Testis (tissue), 2 donors: ENCODE results near the gene GPATCH2.

Source experiments
- POLR2A ChIP-seq: fragments of 450-650 bp; IDR thresholded peaks from one replicate; pipeline ENCODE4 v1.6.1; 2017; ENCODE audit warnings: antibody characterized with exemption, mild to moderate bottlenecking, moderate library complexity
- TF ChIP-seq, protein P1 (sequence below), 3 experiments: fragments of 450-650 bp in 2 of 3; fragments of 200-600 bp in 1 of 3; sonication (generic) in 1 of 3; IDR thresholded peaks; one replicate each; pipeline ENCODE4 v1.5.1; 2016 to 2019; ENCODE audit warnings: antibody characterized with exemption in 3 of 3, mild to moderate bottlenecking in 2 of 3, moderate library complexity in 1 of 3

- no peak for TF ChIP-seq POLR2A
- TF ChIP-seq, protein P1, sequence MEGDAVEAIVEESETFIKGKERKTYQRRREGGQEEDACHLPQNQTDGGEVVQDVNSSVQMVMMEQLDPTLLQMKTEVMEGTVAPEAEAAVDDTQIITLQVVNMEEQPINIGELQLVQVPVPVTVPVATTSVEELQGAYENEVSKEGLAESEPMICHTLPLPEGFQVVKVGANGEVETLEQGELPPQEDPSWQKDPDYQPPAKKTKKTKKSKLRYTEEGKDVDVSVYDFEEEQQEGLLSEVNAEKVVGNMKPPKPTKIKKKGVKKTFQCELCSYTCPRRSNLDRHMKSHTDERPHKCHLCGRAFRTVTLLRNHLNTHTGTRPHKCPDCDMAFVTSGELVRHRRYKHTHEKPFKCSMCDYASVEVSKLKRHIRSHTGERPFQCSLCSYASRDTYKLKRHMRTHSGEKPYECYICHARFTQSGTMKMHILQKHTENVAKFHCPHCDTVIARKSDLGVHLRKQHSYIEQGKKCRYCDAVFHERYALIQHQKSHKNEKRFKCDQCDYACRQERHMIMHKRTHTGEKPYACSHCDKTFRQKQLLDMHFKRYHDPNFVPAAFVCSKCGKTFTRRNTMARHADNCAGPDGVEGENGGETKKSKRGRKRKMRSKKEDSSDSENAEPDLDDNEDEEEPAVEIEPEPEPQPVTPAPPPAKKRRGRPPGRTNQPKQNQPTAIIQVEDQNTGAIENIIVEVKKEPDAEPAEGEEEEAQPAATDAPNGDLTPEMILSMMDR (IDR thresholded peaks at IDR 0.05) = no peak
Observed at GRCh38 chr1:217554849-217555248, 76.0 kb downstream of the GPATCH2 start.
